GM12865 (cell line): ENCODE data around the gene DAW1.
A peak's percentile ranks its signal among the peaks of the same experiment; 100 is the strongest.

Source experiments
- DNase-seq: peaks from one replicate; pipeline ENCODE4 v3.0.0; 2010; ENCODE audit warnings: low read depth
- H3K4me3 ChIP-seq: 2 replicates; pipeline ENCODE4 v1.5.1; 2011; ENCODE audit warnings: mild to moderate bottlenecking, low read depth, low read length, control low read depth
- CTCF ChIP-seq: IDR thresholded peaks from 2 replicates; pipeline ENCODE4 v1.5.1; 2011; ENCODE audit warnings: low read length, control low read depth, low read depth, inconsistent platforms; ENCODE audit not compliant: insufficient read depth; ENCODE audit errors: missing control alignments

DAW1 gene

GRCh38 chr2:227861011-227861410, 10.4 kb upstream of the DAW1 start:
- no peak for TF ChIP-seq CTCF
- H3K4me3 ChIP-seq: no peak overlapping the region
- no peak for DNase-seq

- TF ChIP-seq CTCF: peak; percentile 72
- DNase-seq: peak; percentile 78
- no peak overlapping the region for H3K4me3 ChIP-seq
Observed at GRCh38 chr2:227862227-227862740, 9.1 kb upstream of the DAW1 start.

GRCh38 chr2:227862741-227863588, 8.5 kb upstream of the DAW1 start:
- H3K4me3 ChIP-seq: no peak overlapping the region
- DNase-seq: no peak
- TF ChIP-seq CTCF: no peak

GRCh38 chr2:227864161-227864756, 7.2 kb upstream of the DAW1 start:
- DNase-seq: no peak
- no peak for TF ChIP-seq CTCF
- H3K4me3 ChIP-seq: no peak overlapping the region

GRCh38 chr2:227865291-227865690, 6.1 kb upstream of the DAW1 start:
- no peak overlapping the region for H3K4me3 ChIP-seq
- no peak for TF ChIP-seq CTCF
- DNase-seq: no peak

- DNase-seq: no peak
- no peak overlapping the region for H3K4me3 ChIP-seq
- TF ChIP-seq CTCF: no peak
Observed at GRCh38 chr2:227867386-227867785, 4.0 kb upstream of the DAW1 start.
